ENCODE results near the gene CCDC169.

GRCh38 chr13:36261011-36261410 lies 36.6 kb downstream of the CCDC169 start:
- TF ChIP-seq TAF1 (IDR thresholded peaks at IDR 0.05; ENCODE audit: borderline replicate concordance, low read depth, low read length) (no peak), POLR2AphosphoS5 (IDR thresholded peaks at IDR 0.05; ENCODE audit: low read depth, low read length) (no peak)
